CD4-positive, alpha-beta T cell treated with Interleukin-17A for 1 hour (primary cell): ENCODE results near the gene MYO7A.

Source experiments
- DNase-seq: peaks from one replicate; pipeline ENCODE4 v3.0.0-alpha.2; 2020

The MYO7A gene

DNA sequence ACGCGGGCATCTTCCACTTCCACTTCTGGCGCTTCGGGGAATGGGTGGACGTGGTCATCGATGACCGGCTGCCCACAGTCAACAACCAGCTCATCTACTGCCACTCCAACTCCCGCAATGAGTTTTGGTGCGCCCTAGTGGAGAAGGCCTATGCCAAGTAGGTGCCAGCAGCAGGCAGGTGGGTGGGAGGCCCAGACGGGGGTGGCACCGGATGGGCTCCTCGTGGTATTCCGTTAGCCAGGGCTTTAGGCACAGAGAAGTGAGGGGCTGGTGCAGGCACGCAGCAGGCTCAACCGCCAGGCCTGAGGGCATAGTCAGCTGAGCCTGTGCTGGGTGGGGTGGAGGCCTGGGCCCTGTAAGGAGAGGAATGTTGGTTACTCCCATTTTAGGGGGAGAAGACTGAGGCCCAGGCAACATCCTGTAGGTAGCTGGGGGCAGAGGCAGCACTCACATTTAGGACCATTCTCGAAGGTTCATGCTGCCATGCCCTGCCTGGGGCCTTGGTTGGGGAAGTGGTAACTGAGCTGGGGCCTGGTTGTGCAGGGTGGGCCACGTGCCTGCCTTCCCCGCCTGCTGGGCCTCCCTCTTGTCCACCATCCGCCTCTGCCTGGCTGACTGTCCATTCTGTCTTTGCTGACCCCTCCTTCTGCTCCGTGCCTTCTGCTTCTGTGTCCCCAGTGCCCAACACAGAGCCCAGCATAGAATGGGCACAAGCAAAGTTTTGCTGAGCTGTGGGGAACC is 15.2 kb upstream of the MYO7A start:
- DNase-seq, result no peak

DNA sequence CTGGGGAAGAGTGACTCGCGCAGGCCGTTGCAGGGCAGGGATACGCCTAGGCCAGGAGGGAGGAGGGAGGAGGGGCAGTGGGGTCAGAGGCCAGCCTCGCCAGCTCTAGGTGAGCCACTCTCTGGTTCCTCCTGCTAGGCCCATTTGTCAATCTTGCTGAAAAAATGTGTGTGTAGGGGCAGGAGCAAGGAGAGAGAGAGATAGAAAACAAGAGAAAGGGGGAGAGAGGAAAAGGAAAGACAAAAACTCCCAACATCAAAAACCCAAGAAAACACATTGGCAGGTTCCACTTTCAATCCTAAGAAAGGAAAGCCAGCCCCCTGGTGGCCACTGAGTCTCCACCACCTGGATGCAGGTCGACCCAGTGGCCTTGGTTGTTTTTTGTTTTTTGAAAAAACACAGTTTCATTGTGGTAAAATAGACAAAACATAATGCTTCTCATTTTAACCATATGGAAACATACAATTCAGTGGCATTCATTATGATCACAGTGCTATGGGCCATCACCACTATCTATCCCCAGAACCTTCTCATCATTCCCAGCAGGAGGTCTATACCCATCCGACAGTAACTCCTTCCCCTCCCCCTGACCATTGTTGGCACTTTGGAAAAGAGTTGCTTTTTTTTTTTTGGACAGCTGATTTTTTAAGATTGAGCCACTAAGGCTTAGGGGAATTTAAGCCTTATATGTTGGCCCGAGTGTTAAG is 14.5 kb upstream of the MYO7A start:
- DNase-seq, result peak; percentile 11

DNA sequence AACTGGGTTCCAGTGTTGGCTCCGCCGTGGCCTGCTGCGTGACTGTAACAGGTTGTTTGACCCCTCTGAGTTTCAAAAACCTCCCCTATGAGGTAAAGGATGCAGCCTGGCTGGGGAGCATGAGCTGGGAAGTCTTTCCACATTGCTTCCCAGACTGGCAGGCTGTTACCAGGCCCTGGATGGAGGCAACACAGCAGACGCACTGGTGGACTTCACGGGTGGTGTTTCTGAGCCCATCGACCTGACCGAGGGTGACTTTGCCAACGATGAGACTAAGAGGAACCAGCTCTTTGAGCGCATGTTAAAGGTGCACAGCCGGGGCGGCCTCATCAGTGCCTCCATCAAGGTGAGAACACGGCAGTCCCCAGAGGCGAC is 14.0 kb upstream of the MYO7A start:
- no peak for DNase-seq

DNA sequence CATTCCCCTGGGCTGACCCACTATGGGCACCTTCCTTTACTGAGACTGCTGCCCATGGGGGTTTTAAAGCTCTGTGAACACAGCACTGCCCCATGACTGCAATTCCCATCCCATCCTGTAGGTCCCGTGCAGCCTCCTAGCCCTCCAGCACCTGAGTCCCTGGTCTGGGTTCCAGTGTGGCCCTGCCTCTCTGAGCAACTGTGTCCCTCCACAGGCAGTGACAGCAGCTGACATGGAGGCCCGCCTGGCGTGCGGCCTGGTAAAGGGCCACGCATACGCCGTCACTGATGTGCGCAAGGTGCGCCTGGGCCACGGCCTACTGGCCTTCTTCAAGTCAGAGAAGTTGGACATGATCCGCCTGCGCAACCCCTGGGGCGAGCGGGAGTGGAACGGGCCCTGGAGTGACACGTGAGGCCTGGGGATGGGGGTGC is 12.8 kb upstream of the MYO7A start:
- DNase-seq, result no peak

DNA sequence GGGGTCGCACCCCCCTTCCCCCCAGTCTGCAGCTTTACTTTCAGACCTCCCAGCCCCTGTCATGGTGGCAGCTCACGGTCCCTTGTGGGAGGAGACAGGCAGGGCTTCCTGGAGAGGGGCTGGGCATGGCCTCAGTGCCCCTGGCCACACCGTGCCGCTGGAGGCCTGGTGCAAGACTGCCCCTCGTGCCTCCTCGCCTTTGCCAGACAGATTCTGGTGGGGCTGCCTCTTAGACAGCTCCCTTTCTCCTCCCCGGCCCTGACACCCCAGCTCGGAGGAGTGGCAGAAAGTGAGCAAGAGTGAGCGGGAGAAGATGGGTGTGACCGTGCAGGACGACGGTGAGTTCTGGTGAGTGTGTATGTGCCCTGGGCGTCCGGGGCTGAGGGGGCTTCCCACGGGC is 12.1 kb upstream of the MYO7A start:
- DNase-seq, result no peak

DNA sequence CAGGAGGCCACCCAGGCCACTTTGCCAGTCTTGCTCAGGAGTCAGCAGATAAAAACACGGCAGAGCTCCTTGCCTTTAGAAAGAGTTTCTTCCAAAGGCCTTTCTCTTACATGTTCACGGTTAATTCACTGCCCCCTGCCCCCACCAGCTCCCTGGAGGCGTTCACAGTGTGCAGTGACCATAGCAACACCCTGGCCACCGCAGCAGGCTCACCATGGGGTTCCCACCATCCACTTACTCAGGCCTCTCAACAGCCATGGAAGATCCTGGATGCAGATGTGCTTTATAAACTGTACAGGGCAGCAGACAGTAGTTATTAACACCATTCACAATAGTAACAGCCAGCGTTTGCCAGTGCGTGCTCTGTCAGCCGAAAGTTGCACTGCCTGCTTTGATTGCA is 10.6 kb upstream of the MYO7A start:
- DNase-seq, result no peak

DNA sequence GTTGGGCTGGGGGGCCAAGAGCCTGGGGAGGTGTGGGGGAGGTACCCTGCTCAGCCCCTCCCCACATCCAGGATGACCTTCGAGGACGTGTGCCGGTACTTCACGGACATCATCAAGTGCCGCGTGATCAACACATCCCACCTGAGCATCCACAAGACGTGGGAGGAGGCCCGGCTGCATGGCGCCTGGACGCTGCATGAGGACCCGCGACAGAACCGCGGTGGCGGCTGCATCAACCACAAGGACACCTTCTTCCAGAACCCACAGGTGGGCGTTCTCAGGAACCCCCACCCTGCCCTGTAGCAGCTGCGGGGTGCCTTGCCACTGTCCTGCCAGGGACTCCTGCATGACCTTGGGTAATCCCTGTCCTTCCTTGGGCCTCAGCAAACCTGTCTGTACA is 10.0 kb upstream of the MYO7A start:
- no peak for DNase-seq

DNA sequence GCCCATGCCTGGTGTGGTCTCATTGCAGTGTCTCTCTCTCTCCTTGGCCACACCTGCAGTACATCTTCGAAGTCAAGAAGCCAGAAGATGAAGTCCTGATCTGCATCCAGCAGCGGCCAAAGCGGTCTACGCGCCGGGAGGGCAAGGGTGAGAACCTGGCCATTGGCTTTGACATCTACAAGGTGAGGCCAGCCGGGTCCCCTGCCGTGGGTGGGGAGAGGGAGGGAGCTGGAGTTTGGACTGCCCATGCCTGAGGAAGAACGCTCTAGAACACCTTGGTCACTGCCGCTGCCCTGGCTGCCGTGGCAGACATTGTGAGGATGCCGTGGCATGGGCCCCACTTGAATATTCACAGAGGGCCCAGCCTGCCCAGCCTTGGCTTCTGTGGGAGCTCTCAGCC is 9.1 kb upstream of the MYO7A start:
- DNase-seq, result no peak

DNA sequence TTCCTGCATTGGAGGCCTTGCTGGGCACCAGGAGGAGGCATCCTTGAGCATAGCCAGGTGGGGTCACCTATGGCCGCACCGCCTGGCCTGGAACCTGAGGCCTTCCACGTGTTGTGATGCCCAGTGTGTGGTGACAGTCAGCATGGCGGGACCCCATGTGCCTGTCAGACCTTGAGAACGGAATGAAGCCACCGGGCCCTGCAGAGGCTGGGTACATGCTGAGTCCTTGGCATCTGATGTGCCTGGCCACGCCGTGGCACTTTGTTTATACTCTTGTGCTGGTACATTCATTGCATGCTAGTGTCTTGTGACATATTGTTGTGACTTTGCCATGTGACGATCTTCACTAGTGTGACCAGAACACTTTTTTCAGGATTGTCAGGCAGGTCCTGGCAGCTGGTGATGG is 8.5 kb upstream of the MYO7A start:
- DNase-seq, result no peak

DNA sequence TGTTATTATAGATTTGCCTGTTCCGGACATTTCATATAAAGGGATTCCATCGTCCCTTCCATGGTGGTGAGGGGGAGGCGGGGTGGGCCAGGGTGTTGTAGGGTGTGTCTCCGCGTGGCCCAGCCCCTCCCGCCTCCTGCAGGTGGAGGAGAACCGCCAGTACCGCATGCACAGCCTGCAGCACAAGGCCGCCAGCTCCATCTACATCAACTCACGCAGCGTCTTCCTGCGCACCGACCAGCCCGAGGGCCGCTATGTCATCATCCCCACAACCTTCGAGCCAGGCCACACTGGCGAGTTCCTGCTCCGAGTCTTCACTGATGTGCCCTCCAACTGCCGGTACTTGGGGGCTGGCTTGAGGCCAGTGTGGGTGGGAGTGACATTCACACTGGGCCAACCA is 7.5 kb upstream of the MYO7A start:
- DNase-seq, result no peak

DNA sequence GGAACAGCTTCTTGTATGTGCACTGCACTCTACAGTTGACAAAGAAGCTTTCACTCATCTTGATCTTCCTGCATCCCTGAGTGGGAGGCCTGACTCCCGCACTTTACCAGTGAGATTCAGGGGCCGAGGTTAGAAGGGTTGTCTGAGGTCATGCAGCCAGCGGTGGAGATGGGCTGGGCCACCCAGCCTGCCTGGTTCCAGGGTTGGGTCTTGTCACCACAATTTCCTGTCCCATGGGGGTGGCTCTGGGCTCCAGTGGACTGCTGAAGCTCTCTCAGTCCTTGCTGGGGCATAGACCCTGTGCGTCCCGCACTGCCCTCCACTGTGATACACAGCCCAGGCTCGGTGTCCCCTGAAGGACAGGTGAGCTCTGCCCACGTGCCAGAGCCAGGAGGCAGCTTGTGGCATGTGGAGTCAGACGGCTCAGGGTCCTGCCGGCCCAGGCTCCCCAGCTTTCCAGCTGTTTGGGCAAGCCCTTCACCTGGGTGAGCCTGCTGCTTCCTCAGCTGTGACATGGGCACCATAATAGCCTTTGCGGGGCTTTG is 6.9 kb upstream of the MYO7A start:
- DNase-seq, result no peak

DNA sequence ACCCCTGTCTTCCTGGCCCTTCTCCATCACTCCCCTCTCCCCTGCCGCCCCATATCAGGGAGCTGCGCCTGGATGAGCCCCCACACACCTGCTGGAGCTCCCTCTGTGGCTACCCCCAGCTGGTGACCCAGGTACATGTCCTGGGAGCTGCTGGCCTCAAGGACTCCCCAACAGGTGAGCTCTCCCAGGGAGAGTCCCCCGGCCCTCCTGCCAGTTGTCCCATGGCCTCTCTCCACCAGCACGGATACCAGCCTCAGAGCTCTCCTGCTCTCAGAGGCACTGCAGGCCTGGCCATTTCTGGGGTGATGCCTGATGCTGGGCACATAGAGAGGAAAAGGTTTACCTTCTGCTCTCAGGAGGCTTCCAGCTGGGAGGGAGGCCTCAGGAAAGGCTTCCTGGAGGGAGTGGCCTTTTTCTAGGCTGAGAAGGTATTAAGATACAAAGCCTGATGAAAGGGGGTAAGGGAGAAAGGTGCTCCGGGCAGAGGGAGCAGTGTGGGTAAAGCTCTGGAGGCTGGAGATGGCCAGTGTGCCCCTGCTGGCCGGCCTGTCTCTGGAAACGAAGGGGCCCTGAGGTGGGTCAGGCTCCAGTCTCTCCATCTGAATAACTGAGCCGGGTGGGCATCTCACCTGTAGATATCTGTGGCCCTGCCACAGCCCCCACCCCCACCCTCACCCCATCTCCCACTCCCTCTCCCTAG is 6.0 kb upstream of the MYO7A start:
- no peak for DNase-seq

DNA sequence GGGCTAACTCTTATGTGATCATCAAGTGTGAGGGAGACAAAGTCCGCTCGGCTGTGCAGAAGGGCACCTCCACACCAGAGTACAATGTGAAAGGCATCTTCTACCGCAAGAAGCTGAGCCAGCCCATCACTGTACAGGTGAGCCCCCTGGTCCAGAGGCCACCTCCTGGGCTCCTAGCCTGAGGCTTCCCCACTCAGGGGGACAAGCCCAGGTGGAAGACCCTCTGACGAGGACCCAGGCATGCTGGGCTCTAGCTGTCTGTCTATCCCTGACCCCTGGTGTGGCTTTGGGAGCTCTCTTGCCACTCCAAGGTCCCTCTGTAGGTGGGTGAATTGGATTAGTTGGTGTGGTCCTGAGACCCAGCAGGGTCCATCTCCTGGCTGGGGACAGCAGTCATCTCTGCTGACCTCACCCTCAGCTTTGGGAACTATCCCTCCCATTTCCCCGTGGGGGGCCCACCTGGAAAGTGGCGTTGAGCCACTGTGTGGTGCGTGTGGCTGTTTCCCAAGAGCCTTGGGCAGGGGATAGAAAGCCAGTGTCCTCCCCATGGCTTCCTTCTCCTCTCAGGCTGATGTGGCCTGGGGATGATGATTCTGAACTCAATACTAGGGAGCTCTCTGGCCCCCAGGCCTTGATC is 5.4 kb upstream of the MYO7A start:
- no peak for DNase-seq

DNA sequence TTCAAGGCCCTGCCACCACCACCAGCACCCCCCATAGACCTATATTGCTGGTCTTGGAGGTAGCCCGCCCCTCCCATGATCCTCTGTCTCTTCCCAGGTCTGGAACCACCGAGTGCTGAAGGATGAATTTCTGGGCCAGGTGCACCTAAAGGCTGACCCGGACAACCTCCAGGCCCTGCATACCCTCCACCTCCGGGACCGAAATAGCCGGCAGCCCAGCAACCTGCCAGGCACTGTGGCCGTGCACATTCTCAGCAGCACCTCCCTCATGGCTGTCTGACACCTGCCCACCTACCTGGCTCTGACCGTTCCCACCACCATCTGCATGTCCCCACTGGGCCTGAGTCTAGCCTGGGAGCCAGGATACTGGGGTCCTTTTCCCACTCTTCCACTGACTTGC is 4.5 kb upstream of the MYO7A start:
- DNase-seq, result no peak

DNA sequence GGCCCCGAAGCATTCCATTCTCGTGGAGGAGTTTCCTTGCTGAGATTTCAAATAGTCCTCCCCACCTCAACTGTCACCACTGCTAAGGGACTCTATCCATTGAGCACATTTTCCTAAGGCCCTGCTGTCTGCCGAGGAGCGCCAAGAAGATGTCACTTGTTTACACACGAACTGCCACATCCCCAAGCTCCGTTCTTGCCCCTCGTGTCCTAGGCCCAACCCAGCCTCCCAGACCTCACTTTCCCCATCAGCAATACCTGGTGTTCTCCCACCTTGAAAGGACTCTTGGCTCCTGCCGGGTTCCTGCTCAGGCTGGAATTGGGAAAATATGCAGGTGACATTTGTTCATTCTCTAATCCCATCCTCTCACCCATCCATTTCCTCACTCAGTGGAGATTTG is 4.0 kb upstream of the MYO7A start:
- no peak for DNase-seq

DNA sequence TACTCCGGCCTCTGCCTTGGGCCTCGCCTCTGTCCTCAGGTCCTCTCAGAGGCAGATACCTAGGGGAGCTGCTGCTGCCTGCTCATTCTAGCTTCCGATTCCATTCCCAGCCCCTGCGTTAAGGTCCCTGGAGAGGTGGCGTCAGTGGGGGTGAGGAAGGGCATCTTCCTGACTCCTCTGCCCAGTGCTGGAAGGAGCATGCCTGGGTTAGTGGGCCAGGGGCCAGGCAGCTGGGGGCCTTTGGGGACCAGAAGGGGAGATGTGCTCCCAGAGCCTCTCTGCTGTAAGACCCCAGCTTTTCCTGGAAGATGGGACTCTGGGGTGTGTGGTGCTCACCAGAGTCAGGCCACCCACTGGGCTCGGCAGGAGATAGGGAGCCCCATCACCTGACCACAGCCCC is 3.6 kb upstream of the MYO7A start:
- no peak for DNase-seq

DNA sequence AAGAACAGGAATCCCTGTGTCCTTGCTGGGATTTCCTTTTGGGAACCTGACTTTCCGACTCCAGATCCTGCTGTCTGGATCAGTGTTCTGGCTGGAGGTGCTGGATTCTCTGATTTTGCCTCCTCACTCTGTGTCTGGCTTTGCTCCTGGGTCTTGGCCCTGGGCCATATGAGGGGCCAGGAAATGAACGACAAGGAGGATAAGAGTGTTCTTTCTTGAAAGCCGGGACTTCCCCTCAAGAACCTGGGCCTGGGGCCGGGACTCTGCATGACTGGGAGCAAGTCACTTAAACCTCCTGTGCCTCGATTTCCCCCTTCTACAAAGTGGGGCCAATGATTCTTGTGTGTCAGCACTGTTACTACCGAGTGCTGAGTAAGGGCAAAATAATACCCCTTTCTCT is 2.9 kb upstream of the MYO7A start:
- no peak for DNase-seq

DNA sequence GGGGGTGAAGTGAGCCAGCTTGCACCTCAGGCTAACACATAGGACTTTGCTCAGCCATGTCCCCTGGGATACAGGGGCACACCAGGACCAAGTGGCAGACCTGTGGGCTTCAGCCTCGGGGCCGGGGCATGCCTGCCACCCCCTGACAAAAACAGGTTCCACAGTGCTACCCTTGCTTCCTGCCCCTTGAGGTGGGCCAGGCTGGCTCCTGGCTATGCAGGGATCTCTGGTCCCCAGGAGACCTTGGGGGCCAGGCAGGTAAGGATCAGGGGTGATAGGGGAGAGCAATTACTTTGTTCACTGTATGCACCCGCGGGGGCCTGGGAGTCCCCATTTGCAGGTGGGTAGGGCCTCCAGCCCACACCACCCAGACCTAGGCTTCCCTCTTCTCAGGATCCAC is 2.4 kb upstream of the MYO7A start:
- no peak for DNase-seq

DNA sequence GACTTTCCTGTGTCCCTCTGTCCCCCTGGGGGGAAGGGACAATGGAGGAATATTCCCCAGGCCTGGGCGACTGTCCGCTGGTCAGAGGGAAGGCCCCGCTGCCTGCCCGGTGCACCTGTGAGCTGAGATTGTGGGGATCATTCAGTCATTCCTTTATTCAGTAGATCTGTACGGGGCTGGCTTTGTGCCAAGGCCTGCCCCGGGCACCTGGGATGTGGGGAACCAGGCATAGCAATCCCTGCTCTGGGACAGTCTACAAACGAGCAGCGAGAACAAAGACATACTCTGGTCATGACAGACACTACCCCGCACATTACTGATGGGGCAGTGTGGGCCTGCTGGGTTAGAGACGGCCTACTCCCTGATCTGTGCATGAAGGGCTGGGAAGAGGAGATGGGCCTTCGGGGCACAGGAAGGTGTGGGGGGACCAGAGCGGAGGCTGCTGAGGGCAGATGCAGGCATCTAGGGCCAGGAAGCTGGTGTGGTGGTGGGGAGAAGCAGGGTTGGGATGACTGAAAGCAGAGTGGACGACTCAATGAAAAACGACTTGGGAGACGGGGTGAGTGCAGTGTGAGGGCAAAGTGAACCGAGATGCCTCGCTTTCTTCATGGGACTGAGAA is 1.8 kb upstream of the MYO7A start:
- no peak for DNase-seq

DNA sequence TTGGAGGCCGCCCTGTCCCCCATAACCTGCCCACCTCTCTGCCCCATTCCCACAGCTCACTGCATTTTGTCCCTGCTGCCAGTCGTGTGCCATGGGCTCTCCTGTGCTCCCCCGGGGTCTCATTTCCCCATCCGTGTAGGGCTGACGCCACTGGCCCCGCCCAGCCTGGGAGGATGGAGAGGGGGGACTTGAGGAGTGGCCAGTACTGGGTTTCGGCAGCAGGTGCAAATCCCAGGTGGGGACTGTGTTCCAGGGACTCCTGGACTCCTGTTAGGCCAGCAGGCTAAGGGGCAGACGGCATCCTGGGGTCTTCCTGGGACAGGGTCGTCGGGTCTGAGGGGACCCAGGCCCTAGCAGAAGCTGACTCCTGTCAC is 1.2 kb upstream of the MYO7A start:
- DNase-seq, result no peak

DNA sequence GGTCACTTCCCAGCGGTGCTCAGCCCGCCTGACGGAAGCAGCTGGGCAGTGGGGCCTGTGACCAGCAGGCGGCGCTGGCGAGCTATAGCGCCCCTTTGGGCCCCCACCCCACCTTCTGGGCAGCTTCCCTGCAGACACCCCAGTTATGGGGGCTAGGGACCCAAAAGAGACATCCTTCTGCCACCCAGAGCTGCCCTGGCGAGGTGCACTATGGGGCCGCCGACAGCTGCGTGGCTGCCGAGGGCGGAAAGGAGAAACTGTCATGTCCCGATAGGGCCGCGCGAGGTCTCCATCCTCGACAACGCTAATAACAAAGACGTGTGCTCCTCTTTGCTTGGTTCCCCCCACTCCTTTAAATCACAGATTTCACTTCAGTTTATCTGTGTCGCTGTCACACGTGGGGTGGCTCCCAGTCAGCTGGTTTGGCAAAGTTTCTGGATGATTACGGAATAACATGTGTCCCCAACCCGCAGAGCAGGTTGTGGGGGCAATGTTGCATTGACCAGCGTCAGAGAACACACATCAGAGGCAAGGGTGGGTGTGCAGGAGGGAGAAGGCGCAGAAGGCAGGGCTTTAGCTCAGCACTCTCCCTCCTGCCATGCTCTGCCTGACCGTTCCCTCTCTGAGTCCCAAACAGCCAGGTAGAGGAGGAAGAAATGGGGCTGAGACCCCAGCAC is 673 bp upstream of the MYO7A start:
- peak; percentile 51 for DNase-seq

DNA sequence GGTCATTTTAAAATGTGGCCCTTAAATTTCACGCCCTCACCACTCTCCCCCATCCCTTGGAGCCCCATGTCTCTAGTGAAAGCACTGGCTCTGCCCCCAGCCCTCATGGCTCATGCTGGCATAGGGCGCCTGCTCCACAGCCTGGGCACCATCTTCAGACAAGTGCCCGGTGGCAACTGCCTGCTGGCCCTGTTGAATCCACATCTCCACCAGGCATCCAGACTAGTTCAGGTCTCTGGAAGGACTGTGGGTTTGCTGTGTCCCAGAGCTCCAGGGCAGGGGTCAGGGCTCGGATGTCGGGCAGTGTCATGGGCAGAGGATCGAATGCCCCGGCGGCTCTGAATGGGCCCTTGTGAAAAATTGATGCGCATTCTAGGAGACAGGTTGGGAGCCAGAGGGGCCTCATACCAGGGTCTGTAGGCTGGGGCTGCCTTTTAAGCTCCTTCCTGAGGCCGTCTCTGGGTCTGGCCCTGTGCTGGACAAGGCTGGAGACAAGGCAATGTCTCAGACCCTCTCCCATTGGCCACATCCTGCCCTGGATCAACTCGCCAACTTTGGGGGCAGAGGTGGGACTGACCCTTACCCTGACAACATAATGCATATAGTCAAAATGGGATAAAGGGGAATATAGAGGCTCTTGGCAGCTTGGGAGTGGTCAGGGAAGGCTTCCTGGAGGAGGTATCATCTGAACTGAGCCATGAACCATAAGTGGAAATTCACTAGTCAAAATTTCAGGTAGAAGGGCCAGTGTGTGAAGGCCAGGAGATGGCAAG is 1.2 kb downstream of the MYO7A start:
- no peak for DNase-seq
